ENCODE results near the gene PIP4K2C.

GRCh38 chr12:57549909-57550640 lies 40.9 kb upstream of the PIP4K2C start, which contains the start of gene KIF5A:
- TF ChIP-seq CTCF (IDR thresholded peaks at IDR 0.05; ENCODE audit: borderline replicate concordance, extremely low read depth, low read length, poor library complexity, severe bottlenecking) (no peak), EZH2 (IDR thresholded peaks at IDR 0.05; ENCODE audit: borderline replicate concordance, low read depth, low read length, severe bottlenecking) (no peak)
